Fibroblast of mammary gland (primary cell): ENCODE data around the gene ALDH1L1.

Experiments used
- DNase-seq: peaks from one replicate; pipeline ENCODE4 v3.0.0-alpha.2; 2010; ENCODE audit warnings: low read depth
- H3K4me3 ChIP-seq: 2 replicates; pipeline ENCODE4 v1.5.1; 2011; ENCODE audit warnings: low read depth, mild to moderate bottlenecking, low read length, moderate library complexity; ENCODE audit not compliant: control insufficient read depth
- TF ChIP-seq, protein P1 (sequence below): conservative IDR thresholded peaks from 2 replicates; pipeline ENCODE4 v1.5.1; 2011; ENCODE audit warnings: low read depth, low read length, inconsistent platforms; ENCODE audit not compliant: control insufficient read depth, insufficient read depth

The ALDH1L1 gene

GRCh38 chr3:126130081-126130855 is 50.1 kb downstream of the ALDH1L1 start:
- no peak overlapping the region for H3K4me3 ChIP-seq
- TF ChIP-seq, protein P1, sequence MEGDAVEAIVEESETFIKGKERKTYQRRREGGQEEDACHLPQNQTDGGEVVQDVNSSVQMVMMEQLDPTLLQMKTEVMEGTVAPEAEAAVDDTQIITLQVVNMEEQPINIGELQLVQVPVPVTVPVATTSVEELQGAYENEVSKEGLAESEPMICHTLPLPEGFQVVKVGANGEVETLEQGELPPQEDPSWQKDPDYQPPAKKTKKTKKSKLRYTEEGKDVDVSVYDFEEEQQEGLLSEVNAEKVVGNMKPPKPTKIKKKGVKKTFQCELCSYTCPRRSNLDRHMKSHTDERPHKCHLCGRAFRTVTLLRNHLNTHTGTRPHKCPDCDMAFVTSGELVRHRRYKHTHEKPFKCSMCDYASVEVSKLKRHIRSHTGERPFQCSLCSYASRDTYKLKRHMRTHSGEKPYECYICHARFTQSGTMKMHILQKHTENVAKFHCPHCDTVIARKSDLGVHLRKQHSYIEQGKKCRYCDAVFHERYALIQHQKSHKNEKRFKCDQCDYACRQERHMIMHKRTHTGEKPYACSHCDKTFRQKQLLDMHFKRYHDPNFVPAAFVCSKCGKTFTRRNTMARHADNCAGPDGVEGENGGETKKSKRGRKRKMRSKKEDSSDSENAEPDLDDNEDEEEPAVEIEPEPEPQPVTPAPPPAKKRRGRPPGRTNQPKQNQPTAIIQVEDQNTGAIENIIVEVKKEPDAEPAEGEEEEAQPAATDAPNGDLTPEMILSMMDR = no peak
- no peak for DNase-seq

GRCh38 chr3:126129398-126129891 is 50.9 kb downstream of the ALDH1L1 start:
- no peak overlapping the region for H3K4me3 ChIP-seq
- TF ChIP-seq, protein P1 = no peak
- DNase-seq = peak; percentile 10

DNA sequence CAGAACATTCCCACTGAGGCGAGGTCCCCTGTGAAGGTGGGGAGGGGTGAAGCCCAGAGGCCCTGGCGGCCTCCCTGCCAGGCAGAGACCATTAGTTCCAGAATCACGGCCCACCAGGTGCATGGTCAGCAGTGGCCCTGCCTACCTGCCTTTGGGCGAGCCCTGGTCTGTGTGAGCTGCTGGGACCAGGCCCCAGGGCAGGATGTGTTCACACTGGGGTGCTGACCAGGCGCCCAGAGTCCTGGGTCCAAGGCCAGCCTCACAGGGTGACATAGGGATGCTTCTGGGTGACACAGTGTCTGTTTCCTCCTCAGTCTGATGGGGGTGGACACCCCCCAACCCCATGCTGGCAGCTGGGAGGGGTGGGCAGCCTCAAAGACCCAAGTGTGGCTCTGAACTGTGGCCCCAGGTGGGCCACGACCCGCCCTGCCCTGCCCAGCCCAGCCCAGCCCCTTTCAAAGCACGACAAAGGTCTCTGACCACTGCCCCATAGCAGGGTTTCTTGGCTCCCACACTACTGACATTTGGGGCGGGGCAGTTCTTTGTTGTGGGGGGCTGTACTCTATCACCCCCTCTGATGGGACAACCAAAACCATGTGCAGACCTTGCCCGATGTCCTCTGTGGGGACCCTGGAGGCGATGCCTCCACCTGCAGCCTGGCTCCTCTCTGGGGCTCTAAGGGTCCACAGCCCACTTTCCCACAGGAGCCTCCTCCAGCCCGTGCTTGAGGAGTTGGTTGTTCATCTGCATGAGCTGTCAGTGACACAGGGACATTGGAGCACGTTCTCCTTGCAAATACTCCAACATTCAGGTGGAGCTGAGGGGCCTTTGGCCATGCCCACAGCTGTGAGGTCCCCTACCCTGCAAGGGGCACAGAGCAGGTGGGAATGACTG is 51.6 kb downstream of the ALDH1L1 start:
- no peak overlapping the region for H3K4me3 ChIP-seq
- TF ChIP-seq, protein P1 = no peak
- no peak for DNase-seq

DNA sequence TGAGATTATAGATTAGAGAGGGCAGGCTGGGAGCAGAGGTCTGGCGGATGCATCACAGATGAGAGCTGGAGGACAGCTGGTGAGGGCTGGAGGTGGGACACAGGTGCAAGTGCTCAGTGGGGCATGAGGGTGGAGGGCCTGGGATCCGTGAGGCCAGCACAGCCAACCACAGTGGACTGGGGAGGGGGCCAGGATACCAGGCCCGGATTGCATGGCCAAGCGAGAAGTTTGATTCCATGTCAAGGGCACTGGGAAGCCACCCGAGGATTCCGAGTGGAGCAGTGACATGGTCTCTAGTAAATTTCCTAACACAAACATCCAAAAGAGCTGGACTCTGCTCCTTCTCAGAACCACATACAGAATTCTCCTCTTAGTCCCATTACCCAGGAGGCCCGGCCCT is 52.5 kb downstream of the ALDH1L1 start:
- DNase-seq = no peak
- TF ChIP-seq, protein P1 = no peak
- no peak overlapping the region for H3K4me3 ChIP-seq

GRCh38 chr3:126127452-126127851 is 52.9 kb downstream of the ALDH1L1 start:
- H3K4me3 ChIP-seq = no peak overlapping the region
- DNase-seq = no peak
- TF ChIP-seq, protein P1 = no peak

GRCh38 chr3:126126811-126127431 is 53.5 kb downstream of the ALDH1L1 start:
- H3K4me3 ChIP-seq = no peak overlapping the region
- TF ChIP-seq, protein P1 = no peak
- DNase-seq = no peak
